ENCODE results near the gene GAK. TPM values are rescaled to one million over a fixed set of nuclear protein-coding genes. Genes with fewer than 3 reads are reported as not detected.

The GAK gene
- polyA plus RNA-seq, 1 donor (not counting 4 experiments of a cell fraction or from before 2014, with no cell fraction given): 18.4 TPM

DNA sequence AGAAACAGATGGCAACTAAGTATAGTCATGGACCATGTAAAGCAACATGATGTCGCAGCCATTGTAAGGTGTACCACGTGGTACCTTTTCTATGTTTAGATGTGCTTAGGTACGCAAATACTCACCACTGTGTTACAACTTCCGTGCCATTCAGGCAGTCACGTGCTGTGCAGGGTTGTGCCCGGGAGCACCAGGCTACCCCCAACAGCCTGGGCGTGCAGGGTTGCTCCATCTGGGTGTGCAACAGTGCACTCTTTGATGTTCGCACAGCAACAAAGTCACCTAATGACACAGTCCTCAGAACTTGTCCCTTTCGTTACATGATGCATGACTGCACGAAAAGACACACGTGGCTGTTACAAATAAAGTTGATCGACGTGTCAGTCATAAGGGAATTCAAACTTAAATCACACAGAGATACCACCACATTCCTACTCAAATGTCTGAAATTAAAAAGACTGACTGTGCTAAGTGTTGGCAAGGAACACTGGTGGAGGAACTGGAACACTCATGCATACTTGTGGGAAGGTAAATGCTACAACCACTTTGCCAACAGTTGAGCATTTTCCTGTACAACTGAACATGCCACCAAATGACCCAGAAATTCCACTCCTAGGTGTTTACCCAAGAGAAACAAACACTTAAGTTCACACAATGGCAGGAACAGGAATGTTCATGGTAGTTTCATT, 130.5 kb downstream of the GAK start:
- H3K4me3 ChIP-seq (ENCODE audit: control insufficient read depth in 2 of 3, extremely low read depth in 1 of 3, insufficient read depth in 2 of 3, low read depth in 1 of 3, low read length in 3 of 3): no peak overlapping the region
- no peaks in the 10 kb centered on the region for H3K9me1 ChIP-seq (ENCODE audit: control insufficient read depth, extremely low read depth, insufficient read depth, low read length)
- FAIRE-seq: no peak
- TF ChIP-seq CTCF (optimal IDR thresholded peaks at IDR 0.05 in 1 of 3, IDR thresholded peaks at IDR 0.05 in 1 of 3, conservative IDR thresholded peaks at IDR 0.05 in 1 of 3; ENCODE audit: extremely low read depth in 1 of 3, insufficient read depth in 2 of 3, low read length in 3 of 3) (no peak), EZH2 (IDR thresholded peaks at IDR 0.05; ENCODE audit: low read length) (no peak)
- peaks cover 6% of the 10 kb centered on the region for H3K4me1 ChIP-seq (ENCODE audit: control insufficient read depth, extremely low read depth, insufficient read depth, low read length)
- no peaks in the 10 kb centered on the region for H3K79me2 ChIP-seq (ENCODE audit: control insufficient read depth, insufficient read depth, low read length)
- H4K20me1 ChIP-seq (ENCODE audit: control insufficient read depth, extremely low read depth, insufficient read depth, low read length): no peaks in the 10 kb centered on the region
- no peak overlapping the region for H2AFZ ChIP-seq (ENCODE audit: control insufficient read depth, low read length)
- H3K27me3 ChIP-seq (ENCODE audit: control insufficient read depth, extremely low read depth, insufficient read depth, low read length): peaks cover 8% of the 10 kb centered on the region
- no peak for DNase-seq (ENCODE audit: low read depth, low spot score)
- H3K9me3 ChIP-seq (ENCODE audit: control insufficient read depth, low read depth, low read length): no peaks in the 10 kb centered on the region
- no peak overlapping the region for H3K4me2 ChIP-seq (ENCODE audit: control insufficient read depth, extremely low read depth, insufficient read depth, low read depth, low read length)
- dilution Hi-C loops (cut with MboI; ENCODE audit: extremely low pct_ligation_motif_present, low sequenced_read_pairs): no loop called here
- H3K36me3 ChIP-seq (ENCODE audit: control insufficient read depth in 2 of 2, extremely low read depth in 1 of 2, insufficient read depth in 2 of 2, low read length in 2 of 2): no peaks in the 10 kb centered on the region
- no peak overlapping the region for H3K9ac ChIP-seq (ENCODE audit: control insufficient read depth, extremely low read depth, insufficient read depth, low read length)
- H3K27ac ChIP-seq (ENCODE audit: control insufficient read depth, insufficient read depth, low read length): no peak overlapping the region

Other genes with a start within 250 kb of the GAK start
- gene SLC49A3, start 243.2 kb downstream of the GAK start, polyA plus RNA-seq: 0.04 to 0.09 TPM in 2 of 3 replicates, not detected in the other
- gene PCGF3, start 226.5 kb downstream of the GAK start, polyA plus RNA-seq: 40.1 to 58.8 TPM (median 42.0 TPM) in 3 replicates
- gene CPLX1, start 106.2 kb downstream of the GAK start, polyA plus RNA-seq: 0.04 to 0.05 TPM in 2 of 3 replicates, not detected in the other
- gene TMEM175, start 144 bp upstream of the GAK start, polyA plus RNA-seq: 23.2 to 31.3 TPM (median 24.3 TPM) in 3 replicates
- 5.3 to 11.3 TPM (median 5.9 TPM) in 3 replicates for gene DGKQ, start 41.3 kb upstream of the GAK start, polyA plus RNA-seq
- gene IDUA, start 54.7 kb upstream of the GAK start, polyA plus RNA-seq: 0.74 to 3.9 TPM (median 1.2 TPM) in 3 replicates
- not detected in 3 replicates for gene SLC26A1, start 61.1 kb upstream of the GAK start, polyA plus RNA-seq
- 2.8 to 8.1 TPM (median 4.9 TPM) in 3 replicates for gene FGFRL1, start 79.3 kb upstream of the GAK start, polyA plus RNA-seq
- gene RNF212, start 181.2 kb upstream of the GAK start, polyA plus RNA-seq: 0.16 to 0.28 TPM (median 0.24 TPM) in 3 replicates
- 0.60 to 11.9 TPM (median 3.3 TPM) in 3 replicates for gene SPON2, start 240.3 kb upstream of the GAK start, polyA plus RNA-seq

Measured in keratinocyte (primary cell).